Peyer's patch (tissue), 4 donors: ENCODE data around the gene PTTG2.

Experiments
- POLR2A ChIP-seq, 2 donors: fragments of 450-650 bp; IDR thresholded peaks; one replicate each; pipeline ENCODE4 v1.5.1; 2017; ENCODE audit warnings: antibody characterized with exemption in 2 of 2, mild to moderate bottlenecking in 2 of 2, moderate library complexity in 2 of 2
- TF ChIP-seq, protein P1 (sequence below), 6 experiments: fragments of 450-650 bp in 4 of 6; fragments of 200-600 bp in 2 of 6; sonication (generic) in 1 of 6; IDR thresholded peaks; one replicate each; pipeline ENCODE4 v1.5.1; 2017 to 2019; ENCODE audit warnings: antibody characterized with exemption in 6 of 6, mild to moderate bottlenecking in 3 of 6, moderate library complexity in 1 of 6

DNA sequence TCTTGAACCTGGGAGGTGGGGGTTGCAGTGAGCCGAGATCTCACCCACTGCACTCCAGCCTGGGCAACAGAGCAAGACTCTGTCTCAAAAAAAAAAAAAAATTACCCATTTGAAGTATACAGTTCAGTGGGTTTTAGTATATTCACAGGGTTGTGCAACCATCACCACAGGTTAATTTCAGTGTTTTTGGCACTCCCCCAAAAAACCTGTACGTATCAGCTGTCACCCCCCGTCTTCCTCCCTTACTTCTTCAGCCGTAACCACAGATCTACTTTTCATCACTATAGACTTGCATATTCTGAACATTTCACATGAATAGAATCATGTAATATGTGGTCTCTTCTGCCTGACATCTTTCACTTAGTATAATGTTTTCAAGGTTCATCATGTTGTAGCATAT is 11.7 kb upstream of the PTTG2 start:
- TF ChIP-seq, protein P1, sequence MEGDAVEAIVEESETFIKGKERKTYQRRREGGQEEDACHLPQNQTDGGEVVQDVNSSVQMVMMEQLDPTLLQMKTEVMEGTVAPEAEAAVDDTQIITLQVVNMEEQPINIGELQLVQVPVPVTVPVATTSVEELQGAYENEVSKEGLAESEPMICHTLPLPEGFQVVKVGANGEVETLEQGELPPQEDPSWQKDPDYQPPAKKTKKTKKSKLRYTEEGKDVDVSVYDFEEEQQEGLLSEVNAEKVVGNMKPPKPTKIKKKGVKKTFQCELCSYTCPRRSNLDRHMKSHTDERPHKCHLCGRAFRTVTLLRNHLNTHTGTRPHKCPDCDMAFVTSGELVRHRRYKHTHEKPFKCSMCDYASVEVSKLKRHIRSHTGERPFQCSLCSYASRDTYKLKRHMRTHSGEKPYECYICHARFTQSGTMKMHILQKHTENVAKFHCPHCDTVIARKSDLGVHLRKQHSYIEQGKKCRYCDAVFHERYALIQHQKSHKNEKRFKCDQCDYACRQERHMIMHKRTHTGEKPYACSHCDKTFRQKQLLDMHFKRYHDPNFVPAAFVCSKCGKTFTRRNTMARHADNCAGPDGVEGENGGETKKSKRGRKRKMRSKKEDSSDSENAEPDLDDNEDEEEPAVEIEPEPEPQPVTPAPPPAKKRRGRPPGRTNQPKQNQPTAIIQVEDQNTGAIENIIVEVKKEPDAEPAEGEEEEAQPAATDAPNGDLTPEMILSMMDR (IDR thresholded peaks at IDR 0.05) = no peak
- no peak for TF ChIP-seq POLR2A (IDR thresholded peaks at IDR 0.05)
